Epithelial cell of esophagus (primary cell): Measurements from ENCODE around the gene ACER3.

Experiments
- DNase-seq: peaks from one replicate; pipeline ENCODE4 v3.0.0; 2010; ENCODE audit warnings: low read depth
- H3K4me3 ChIP-seq: 2 replicates; pipeline ENCODE4 v1.5.1; 2011; ENCODE audit warnings: mild to moderate bottlenecking, low read length, control low read depth
- TF ChIP-seq, protein P1 (sequence below): IDR thresholded peaks from 2 replicates; pipeline ENCODE4 v1.5.1; 2011; ENCODE audit warnings: low read depth, mild to moderate bottlenecking, low read length, control low read depth, inconsistent platforms; ENCODE audit not compliant: insufficient read depth; ENCODE audit errors: missing control alignments

ACER3 gene

DNA sequence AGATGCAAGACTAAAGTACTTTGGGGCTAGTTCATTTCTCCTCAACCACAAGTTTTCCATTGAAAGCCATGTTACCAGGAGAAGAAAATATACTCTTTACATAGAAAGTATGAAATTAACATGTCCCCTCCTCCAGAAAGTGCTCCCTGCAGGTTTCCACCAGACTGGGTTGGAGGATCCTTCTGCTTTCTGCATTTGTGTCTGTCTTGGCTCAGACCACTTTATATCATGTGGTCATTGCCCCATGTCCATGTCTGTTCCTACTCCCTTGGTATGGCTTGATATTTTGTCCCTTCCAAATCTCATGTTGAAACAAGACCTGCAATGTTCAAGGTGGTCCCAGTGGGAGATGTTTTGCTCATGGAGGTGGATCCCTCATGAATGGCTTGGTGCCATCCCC lies 28.4 kb upstream of the ACER3 start:
- TF ChIP-seq, protein P1, sequence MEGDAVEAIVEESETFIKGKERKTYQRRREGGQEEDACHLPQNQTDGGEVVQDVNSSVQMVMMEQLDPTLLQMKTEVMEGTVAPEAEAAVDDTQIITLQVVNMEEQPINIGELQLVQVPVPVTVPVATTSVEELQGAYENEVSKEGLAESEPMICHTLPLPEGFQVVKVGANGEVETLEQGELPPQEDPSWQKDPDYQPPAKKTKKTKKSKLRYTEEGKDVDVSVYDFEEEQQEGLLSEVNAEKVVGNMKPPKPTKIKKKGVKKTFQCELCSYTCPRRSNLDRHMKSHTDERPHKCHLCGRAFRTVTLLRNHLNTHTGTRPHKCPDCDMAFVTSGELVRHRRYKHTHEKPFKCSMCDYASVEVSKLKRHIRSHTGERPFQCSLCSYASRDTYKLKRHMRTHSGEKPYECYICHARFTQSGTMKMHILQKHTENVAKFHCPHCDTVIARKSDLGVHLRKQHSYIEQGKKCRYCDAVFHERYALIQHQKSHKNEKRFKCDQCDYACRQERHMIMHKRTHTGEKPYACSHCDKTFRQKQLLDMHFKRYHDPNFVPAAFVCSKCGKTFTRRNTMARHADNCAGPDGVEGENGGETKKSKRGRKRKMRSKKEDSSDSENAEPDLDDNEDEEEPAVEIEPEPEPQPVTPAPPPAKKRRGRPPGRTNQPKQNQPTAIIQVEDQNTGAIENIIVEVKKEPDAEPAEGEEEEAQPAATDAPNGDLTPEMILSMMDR, result no peak
- DNase-seq, result no peak
- no peak overlapping the region for H3K4me3 ChIP-seq

DNA sequence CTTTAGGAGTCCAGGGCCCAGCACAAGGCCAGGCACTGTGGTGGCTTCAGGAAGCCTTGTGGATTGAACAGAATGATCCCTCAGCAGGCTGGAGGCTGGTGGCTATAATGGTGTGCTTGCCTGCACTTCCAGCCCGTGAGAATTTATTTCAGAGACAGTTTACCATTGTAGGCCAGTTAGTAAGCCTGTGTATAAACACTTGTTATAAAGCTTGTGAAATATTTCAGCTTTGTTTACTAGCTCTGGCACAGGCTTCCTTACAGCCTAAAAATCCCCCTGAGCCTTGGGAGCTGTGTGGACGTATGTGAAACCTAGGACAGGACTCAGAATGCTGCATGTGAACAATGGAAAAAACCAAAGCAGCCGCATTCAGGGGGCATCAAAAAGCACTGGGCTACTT lies 26.6 kb upstream of the ACER3 start:
- TF ChIP-seq, protein P1, result no peak
- DNase-seq, result no peak

DNA sequence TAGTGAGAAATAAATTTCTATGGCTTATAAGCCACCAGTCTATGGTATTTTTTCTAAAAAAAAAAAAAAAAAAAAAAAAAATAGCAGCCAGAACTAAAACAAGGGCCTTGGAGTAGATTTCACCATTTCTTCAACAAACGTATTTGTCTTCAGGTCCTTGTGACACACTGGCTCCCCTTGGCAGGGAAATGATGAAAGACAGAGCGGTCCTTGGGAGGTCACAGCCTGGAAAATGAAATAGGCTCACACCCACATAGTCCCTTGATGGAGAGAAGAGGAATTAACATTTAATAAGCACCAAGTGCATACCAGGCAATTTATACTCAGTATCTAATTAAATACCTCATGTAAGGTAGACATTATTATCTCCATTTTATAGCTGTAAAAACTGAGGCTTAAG lies 25.7 kb upstream of the ACER3 start:
- DNase-seq, result no peak
- TF ChIP-seq, protein P1, result no peak
- no peak overlapping the region for H3K4me3 ChIP-seq

More for the DNA sequence above, 26.6 kb upstream of the ACER3 start:
- H3K4me3 ChIP-seq, result no peak overlapping the region

DNA sequence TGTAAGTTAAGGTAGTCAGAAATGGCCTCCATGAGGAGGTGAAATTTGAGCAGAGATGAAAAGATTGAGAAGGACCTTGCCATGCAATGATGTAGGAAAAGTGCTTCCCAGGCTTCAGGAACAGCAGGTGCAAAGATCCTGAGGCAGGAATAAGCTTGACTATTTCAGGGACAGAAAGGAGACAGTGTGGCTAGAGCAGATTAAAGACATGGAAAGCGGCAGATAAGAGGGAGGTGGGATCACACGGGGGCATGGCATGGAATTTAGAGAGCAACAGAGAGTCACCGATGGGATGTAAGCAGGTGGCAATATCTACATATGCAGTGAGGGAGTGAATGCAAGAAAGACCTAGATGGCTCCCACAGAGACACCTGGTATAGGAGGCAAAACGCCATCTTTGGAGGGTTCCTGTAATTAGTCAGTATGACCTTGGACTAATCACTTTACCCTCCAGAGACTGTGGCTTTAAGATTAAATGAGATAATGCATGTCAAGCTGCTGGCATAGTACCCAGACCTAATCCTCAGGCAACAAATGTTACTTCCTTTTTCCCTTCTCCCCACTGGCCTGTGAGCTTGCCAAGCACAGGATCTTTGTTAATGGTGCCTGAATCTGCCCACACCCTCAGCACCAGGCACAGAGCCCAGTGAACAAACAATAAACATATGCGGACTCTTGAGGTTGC lies 24.6 kb upstream of the ACER3 start:
- no peak overlapping the region for H3K4me3 ChIP-seq
- TF ChIP-seq, protein P1, result no peak
- DNase-seq, result peak; percentile 42

DNA sequence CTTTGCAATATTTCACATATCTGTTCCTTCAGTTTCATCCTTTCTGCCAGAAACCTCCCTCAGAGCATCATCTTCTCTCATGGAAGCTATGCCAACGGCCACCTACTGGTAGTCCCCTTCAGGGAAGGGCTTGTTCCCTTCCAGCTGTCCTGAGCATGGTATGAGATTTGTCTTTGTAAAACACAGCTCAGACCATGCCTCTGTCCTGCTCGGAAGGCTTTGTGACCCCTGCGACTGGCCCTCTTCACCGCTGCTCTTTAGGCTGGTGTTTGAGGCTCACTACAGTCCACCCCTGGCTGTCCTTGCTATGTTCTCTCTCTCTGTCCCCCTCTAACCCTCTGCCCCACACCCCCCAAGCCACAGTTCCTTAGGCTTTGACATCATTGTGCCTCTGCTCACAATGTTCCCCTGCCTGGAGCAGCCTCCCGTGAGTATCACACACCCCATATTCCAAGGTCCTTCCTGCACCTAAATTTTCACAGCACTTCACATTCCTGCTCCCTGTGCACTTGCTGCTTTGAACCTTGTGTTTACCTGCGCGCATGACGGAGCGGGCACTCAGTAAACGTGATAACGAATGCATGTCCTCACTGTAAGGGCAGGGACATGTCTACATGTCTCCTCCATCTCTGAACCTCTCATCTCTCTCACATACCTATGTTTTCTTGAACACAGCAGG lies 24.0 kb upstream of the ACER3 start:
- DNase-seq, result no peak
- TF ChIP-seq, protein P1, result peak; percentile 5
- no peak overlapping the region for H3K4me3 ChIP-seq

DNA sequence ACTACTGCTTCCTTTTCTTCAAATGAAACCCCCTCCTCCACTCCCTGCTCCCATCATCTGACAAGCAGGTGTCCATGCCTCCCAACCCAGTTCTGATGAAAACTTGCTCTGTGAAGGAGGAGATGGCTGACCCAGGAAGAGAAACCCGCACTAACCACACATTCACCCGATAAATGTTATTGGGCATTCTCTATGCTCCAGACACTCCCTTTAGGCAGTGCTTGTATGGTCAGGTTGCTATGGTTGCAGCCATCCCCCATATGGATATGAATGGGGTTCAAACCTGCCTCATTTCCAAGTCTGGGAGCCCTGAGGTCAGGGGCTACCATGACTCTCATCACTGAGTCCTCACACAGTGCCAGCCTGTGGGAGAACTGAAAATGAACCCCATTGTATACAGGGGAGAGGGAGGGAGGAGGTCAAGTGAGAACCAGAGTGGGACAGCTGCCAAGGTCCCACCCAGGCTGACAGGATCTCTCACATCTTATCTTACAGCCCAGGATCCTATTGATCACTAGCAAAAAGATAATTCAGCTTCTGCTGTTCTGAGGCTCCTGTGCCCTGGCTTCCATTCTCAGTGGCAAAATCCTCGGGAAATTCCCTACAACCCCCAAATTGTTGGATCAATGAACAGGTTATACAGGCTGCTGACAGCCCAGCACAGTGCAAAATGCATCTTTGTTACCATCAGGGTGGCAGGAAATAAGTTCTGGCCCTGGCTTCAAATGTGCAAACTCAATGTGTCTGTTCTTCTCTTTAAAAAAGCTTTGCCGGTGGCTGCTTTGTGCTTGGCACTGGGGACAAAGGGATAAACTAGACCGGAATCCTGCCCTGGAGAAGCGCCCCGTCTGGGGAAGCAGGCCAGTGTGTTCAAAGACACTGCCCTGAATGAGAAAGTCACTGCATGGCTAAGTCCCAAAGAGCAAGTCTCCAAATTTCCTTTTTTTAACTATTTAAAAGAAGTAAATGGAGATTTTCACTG lies 22.7 kb upstream of the ACER3 start:
- TF ChIP-seq, protein P1, result no peak
- DNase-seq, result no peak

More for the DNA sequence above, 22.7 kb upstream of the ACER3 start:
- H3K4me3 ChIP-seq, result no peak overlapping the region
